GM23338 (cell line): ENCODE measurements around the gene CS.

Experiments used
- EZH2phosphoT487 ChIP-seq: fragments of 200-600 bp; sonication (generic); IDR thresholded peaks from one replicate; pipeline ENCODE4 v1.8.1; 2018; ENCODE audit warnings: antibody characterized with exemption; ENCODE audit not compliant: unreplicated experiment
- POLR2AphosphoS5 ChIP-seq: IDR thresholded peaks from 2 replicates; pipeline ENCODE4 v1.6.1; 2016; ENCODE audit warnings: antibody characterized with exemption, low read depth
- TF ChIP-seq, protein P1 (sequence below), 2 experiments: fragments of 200-600 bp in 1 of 2; sonication (generic) in 1 of 2; conservative IDR thresholded peaks; 2 replicates each; pipeline versions ENCODE4 v1.5.1 to v1.6.1; 2016 to 2017; ENCODE audit warnings: antibody characterized with exemption in 2 of 2, low read depth in 2 of 2, mild to moderate bottlenecking in 2 of 2, moderate library complexity in 1 of 2
- TF ChIP-seq, protein P2 (sequence below): IDR thresholded peaks from one replicate; pipeline ENCODE4 v1.6.1; 2018; ENCODE audit warnings: antibody characterized with exemption; ENCODE audit not compliant: unreplicated experiment

DNA sequence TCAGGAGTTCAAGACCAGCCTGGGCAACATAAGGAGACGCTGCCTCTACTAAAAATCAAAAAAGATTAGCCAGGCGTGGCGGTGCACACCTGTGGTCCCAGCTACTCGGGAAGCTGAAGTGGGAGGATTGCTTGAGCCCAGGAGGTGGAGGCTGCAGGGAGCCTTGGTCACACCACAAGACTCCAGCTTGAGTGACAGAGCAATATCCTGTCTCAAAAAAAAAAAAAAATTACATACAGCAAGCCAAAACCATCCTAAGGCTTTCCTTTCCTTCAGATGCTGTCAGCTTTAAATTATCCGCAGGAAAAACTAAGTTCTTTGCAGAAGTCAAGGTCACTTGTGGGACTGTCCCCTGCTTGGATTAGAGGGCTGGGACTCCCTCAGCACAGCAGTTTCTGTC lies 1.3 kb downstream of the CS start:
- TF ChIP-seq EZH2phosphoT487 (no peak), POLR2AphosphoS5 (no peak)
- TF ChIP-seq, protein P1, sequence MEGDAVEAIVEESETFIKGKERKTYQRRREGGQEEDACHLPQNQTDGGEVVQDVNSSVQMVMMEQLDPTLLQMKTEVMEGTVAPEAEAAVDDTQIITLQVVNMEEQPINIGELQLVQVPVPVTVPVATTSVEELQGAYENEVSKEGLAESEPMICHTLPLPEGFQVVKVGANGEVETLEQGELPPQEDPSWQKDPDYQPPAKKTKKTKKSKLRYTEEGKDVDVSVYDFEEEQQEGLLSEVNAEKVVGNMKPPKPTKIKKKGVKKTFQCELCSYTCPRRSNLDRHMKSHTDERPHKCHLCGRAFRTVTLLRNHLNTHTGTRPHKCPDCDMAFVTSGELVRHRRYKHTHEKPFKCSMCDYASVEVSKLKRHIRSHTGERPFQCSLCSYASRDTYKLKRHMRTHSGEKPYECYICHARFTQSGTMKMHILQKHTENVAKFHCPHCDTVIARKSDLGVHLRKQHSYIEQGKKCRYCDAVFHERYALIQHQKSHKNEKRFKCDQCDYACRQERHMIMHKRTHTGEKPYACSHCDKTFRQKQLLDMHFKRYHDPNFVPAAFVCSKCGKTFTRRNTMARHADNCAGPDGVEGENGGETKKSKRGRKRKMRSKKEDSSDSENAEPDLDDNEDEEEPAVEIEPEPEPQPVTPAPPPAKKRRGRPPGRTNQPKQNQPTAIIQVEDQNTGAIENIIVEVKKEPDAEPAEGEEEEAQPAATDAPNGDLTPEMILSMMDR (conservative IDR thresholded peaks at IDR 0.05; ENCODE audit: low read depth in 2 of 2), result no peak
- TF ChIP-seq, protein P2, sequence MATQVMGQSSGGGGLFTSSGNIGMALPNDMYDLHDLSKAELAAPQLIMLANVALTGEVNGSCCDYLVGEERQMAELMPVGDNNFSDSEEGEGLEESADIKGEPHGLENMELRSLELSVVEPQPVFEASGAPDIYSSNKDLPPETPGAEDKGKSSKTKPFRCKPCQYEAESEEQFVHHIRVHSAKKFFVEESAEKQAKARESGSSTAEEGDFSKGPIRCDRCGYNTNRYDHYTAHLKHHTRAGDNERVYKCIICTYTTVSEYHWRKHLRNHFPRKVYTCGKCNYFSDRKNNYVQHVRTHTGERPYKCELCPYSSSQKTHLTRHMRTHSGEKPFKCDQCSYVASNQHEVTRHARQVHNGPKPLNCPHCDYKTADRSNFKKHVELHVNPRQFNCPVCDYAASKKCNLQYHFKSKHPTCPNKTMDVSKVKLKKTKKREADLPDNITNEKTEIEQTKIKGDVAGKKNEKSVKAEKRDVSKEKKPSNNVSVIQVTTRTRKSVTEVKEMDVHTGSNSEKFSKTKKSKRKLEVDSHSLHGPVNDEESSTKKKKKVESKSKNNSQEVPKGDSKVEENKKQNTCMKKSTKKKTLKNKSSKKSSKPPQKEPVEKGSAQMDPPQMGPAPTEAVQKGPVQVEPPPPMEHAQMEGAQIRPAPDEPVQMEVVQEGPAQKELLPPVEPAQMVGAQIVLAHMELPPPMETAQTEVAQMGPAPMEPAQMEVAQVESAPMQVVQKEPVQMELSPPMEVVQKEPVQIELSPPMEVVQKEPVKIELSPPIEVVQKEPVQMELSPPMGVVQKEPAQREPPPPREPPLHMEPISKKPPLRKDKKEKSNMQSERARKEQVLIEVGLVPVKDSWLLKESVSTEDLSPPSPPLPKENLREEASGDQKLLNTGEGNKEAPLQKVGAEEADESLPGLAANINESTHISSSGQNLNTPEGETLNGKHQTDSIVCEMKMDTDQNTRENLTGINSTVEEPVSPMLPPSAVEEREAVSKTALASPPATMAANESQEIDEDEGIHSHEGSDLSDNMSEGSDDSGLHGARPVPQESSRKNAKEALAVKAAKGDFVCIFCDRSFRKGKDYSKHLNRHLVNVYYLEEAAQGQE, result no peak
